Upper lobe of left lung (tissue), 4 donors: ENCODE results near the gene NRXN2.

ENCODE experiments used
- POLR2A ChIP-seq, 4 donors: fragments of 450-650 bp; IDR thresholded peaks; one replicate each; pipeline ENCODE4 v1.5.1; 2016 to 2017; ENCODE audit warnings: antibody characterized with exemption in 4 of 4, mild to moderate bottlenecking in 2 of 4
- TF ChIP-seq, protein P1 (sequence below), 6 experiments: fragments of 450-650 bp in 4 of 6; fragments of 200-600 bp in 2 of 6; sonication (generic) in 2 of 6; IDR thresholded peaks; one replicate each; pipeline ENCODE4 v1.5.1; 2016 to 2019; ENCODE audit warnings: antibody characterized with exemption in 6 of 6

DNA sequence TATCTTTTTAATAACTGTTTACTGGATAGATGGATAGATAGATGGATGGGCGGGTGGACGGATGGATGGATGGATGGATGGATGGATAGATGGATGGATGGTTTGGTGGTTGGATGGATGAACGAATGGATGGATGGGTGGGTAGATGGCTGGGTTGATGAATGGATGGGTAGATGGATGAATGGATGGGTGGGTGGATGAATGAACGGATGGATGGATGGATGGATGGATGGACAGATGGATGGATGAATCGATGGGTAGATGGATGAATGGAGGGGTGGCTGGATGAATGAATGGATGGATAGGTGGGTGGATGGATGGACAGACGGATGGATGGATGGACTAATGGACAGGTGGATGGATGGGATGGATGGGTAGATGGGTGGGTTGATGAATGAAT lies 145.8 kb downstream of the NRXN2 start:
- TF ChIP-seq, protein P1, sequence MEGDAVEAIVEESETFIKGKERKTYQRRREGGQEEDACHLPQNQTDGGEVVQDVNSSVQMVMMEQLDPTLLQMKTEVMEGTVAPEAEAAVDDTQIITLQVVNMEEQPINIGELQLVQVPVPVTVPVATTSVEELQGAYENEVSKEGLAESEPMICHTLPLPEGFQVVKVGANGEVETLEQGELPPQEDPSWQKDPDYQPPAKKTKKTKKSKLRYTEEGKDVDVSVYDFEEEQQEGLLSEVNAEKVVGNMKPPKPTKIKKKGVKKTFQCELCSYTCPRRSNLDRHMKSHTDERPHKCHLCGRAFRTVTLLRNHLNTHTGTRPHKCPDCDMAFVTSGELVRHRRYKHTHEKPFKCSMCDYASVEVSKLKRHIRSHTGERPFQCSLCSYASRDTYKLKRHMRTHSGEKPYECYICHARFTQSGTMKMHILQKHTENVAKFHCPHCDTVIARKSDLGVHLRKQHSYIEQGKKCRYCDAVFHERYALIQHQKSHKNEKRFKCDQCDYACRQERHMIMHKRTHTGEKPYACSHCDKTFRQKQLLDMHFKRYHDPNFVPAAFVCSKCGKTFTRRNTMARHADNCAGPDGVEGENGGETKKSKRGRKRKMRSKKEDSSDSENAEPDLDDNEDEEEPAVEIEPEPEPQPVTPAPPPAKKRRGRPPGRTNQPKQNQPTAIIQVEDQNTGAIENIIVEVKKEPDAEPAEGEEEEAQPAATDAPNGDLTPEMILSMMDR (IDR thresholded peaks at IDR 0.05), result no peak
- no peak for TF ChIP-seq POLR2A (IDR thresholded peaks at IDR 0.05)
